Epithelial cell of prostate (primary cell): ENCODE results near the gene DEXI.

Source experiments
- DNase-seq: peaks from one replicate; pipeline ENCODE4 v3.0.0-alpha.2; 2011; ENCODE audit warnings: low read depth, low spot score
- H3K27ac ChIP-seq: fragments of 450-650 bp; 2 replicates; pipeline ENCODE4 v1.5.1; 2017; ENCODE audit warnings: mild to moderate bottlenecking

The DEXI gene

DNA sequence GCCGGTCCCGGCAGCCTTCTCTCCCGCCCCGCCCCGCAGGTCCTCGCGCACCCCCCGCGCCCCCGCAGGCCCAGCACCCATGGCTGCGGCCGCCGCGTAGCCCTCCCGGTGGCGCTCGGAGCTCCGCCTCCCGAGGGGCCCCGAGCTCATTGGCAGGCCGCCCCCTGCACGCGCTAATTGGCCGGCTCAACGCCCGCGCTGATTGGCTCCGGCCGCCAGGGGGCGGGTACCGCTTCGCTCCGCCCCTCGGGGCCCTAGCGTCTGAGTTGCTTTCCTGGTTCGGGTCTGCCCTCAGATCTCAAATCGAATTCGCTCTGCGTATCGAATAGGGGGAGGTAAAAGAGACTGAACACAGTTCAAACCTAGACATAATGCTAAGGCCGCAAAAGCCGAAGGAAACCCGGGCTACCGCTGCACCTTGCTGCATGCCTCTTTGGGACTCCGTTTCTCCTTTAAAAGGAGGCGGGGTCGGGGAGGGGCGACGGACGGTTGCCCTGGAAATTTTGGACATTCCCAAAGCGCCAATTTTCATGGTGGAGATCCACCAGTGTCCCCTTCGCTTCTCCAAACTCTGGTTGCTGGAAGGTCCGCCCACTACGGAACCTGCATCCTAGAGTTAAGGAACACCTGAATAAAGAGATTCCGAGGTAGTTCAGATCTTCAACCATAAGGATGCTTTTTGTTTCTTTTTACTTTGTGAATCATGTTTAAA is at the start of gene DEXI:
Gene DEXI, minus strand, starts transcription at position 117 of the 712 bp plus-strand sequence. CDS start 463 bp downstream, outside the sequence.
- H3K27ac ChIP-seq, result peak within 1 kb of the TSS; percentile 22

GRCh38 chr16:10990378-10990777 is 48.1 kb upstream of the DEXI start:
- no peak for DNase-seq
- no peak overlapping the region for H3K27ac ChIP-seq

More for the DNA sequence above, at the start of gene DEXI:
- DNase-seq, result no peak

- no peak for DNase-seq
- H3K27ac ChIP-seq, result no peak overlapping the region
These were observed 47.3 kb upstream of the DEXI start for GRCh38 chr16:10989559-10989958.

DNA sequence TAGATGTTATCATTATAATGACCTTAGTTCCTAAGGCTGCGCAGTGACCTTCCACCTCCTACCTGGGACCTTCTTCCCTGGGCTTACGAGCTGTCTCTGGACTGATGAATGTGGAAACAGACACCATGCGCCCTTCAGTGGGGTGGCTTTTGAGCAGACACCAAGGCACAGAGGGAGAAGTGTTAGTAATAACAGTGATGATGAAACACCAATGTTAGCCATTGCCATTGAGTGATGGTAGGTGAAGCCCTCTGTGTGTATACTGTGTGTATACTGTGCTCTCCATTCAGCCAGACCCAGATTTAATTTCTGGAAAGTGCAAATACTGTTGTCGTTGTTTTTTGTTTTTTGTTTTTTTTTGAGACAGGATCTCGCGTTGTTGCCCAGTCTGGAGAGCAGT is 46.6 kb upstream of the DEXI start:
- no peak for DNase-seq
- no peak overlapping the region for H3K27ac ChIP-seq

GRCh38 chr16:10988164-10988803 is 46.0 kb upstream of the DEXI start:
- DNase-seq, result no peak
- no peak overlapping the region for H3K27ac ChIP-seq

- H3K27ac ChIP-seq, result no peak overlapping the region
- DNase-seq, result no peak
These were observed 45.3 kb upstream of the DEXI start for GRCh38 chr16:10987361-10988163.

DNA sequence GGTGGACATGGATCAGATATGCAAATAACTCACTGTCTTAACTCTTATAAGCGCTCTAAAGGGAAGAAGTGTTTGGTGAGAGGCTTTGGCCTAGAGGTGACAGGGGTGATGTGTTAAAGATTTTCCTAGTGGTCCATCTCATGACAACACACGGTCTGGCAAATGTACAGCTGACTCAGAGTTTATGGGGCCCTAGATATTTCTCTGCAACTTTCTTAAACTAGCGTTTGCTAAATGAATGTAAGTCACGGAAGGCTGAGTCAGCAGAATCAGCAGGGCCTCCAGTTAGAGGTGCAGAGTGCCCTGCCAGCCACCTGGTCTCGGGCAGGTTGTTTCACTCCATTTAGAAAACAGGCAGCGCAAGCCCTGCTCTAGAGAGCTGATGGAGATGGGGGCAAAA is 42.2 kb upstream of the DEXI start:
- no peak for DNase-seq
- H3K27ac ChIP-seq, result no peak overlapping the region

DNA sequence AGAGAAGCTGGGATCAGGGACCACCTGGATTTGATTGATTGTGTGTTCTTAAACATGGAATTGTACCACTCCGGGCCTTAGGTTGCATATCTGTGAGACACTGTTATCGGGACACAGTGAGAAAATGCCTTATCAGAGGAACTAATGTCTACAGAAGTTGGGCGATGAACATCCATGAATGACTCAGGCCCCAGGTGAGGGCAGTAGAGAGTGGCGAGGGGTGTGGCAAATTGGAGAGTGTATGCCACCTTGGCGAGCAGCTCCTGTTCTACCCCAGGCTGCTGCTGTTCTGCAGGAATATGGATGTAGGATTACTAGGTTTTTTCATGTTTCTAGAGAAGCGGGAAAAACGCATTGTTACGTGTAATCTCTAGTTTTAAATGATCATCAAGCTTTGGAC is 40.9 kb upstream of the DEXI start:
- DNase-seq, result no peak
- H3K27ac ChIP-seq, result no peak overlapping the region

GRCh38 chr16:10982465-10983150 is 40.3 kb upstream of the DEXI start:
- no peak overlapping the region for H3K27ac ChIP-seq
- no peak for DNase-seq

DNA sequence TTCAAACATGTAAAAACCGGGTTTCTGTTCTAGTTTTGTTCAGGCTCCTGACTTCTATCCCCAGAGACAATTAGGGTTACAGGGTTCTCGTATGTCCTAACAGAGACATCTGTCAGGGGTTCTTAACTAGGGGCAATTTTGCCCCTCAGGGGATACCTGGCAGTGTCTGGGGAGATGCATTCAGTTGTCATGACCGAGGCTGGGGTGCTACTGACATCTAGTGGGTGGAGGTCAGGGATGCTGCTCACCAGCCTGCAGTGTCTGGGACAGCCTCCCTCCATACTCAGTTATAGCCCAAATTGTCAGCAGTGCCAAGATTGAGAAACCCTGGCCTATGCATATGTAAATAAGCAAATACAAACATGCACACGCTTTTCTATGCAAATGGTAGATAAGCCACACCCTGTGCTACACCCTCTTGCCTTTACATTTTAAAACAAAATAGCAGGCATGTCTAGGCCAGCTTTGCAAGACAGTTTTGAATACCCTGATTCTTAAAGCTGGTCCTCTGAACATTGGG is 39.5 kb upstream of the DEXI start:
- DNase-seq, result no peak
- no peak overlapping the region for H3K27ac ChIP-seq

GRCh38 chr16:10980813-10981212 is 38.5 kb upstream of the DEXI start:
- peak overlapping the region; percentile 54 for H3K27ac ChIP-seq
- DNase-seq, result no peak

DNA sequence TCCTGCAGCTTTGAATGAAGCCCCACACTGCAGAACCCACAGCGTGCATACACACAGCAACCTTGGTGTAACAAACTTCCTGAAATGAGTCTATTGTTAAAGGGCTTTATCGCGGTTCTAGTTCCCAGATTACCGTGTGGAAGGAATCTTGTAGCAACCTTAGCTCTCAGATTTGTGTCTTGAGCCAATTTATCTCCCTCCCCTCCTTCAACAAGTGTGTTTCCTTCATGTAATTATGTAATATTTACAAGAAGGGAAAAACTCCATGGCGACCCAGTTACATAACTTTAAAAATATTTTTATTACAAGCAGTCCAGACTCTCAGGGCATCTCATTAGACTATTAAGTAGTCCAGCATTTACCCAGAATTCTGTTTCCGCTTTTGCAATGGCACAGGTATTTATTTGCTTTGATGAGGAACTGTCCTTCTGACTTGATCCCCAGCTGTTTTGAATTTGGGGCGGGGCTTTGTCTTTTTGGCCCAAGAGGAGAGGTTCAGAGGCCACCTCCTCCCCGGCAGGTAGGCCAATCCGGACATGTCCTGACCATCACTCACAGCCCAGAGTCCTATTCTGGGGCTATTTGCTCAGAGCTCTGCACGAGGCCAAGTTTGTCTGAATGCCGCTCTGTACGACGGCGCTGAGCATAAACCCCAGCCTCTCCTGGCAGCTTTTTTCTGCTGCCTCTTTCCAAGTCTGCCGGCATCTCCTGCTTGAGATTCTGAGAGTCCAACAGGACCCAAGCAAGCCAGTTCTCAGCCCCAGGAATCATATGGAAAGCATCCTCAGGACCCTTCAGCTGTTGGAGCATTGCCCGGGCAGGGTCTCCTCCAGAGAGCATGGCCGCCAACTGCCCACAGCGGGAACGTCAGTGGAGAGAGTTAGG is 37.7 kb upstream of the DEXI start:
- peak; percentile 52 for DNase-seq
- H3K27ac ChIP-seq, result peak overlapping the region; percentile 54

DNA sequence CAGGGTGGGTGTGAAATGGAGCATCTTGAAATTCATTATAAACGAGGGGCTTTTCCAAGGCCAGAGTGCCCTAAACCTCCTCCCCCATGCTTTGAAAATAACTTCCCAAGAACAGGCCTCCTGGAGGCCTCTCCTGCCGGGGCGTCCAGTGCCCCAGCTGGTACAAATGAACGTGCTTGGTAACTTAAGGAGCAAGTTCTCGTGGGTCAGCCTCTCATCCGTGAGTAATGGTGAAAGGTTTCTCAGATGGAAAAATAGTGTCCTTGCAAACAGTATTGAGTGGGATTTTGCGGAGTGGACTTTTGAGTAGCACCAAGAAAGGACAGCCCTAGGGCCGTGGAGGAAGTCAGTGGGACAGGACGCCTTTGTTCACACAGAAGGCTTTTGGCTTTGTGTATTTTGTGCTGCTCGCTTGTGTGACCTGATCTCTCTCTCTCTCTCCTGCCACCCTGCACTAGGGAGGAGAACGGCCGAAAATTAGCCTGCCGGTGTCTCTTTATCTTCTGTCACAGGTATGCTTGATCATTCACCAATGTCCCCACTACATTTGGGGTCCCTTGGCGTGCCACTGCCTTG is 36.7 kb upstream of the DEXI start:
- no peak for DNase-seq
- H3K27ac ChIP-seq, result peak overlapping the region; percentile 54

DNA sequence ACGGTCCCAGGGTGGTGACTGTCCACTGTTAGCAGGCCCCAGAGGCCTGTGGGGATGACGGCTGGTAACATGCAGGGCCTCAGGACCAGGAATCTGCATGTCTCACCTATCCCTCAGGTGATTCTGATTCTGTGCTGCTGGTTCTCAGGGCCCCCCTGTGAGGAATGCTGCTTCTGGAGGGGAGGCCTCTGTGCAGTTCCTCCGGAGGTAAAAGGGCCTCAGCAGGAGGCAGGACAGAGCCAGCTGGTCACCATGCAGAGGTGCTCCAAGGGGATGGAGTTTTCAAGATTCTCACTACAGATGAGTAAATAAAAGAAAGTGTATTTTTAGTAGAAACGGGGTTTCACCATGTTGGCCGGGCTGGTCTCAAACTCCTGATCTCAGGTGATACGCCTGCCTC is 35.9 kb upstream of the DEXI start:
- no peak overlapping the region for H3K27ac ChIP-seq
- DNase-seq, result no peak

GRCh38 chr16:10976634-10977033 is 34.4 kb upstream of the DEXI start:
- H3K27ac ChIP-seq, result no peak overlapping the region
- no peak for DNase-seq

DNA sequence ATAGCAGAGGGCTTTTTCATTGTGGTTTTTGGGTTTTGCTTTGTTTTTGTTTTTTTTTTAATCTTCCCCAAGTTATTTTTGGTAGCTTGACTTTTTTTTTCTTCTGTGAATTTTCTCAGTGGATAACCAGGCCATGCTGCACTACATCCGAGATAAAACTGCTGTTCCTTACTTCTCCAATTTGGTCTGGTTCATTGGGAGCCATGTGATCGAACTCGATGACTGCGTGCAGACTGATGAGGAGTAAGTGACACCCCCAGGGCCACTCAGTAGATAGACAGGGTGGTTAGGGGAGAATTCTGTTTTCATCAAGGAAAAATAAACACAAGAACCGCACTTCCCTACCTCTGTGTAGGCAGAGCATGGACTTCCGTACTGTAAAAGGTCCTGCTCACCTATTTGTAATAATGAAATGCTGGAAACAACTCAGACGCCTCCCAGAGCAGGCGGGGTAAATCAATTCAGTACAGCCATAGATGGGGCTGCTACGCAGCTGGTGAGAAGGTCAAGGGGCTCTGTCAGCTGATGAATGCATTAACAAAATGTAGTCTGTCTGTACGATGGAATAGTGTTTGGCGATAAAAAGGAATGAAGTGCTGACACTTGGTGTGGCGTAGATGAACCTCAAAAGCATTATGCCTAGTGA is 30.7 kb upstream of the DEXI start:
- no peak overlapping the region for H3K27ac ChIP-seq
- DNase-seq, result no peak

DNA sequence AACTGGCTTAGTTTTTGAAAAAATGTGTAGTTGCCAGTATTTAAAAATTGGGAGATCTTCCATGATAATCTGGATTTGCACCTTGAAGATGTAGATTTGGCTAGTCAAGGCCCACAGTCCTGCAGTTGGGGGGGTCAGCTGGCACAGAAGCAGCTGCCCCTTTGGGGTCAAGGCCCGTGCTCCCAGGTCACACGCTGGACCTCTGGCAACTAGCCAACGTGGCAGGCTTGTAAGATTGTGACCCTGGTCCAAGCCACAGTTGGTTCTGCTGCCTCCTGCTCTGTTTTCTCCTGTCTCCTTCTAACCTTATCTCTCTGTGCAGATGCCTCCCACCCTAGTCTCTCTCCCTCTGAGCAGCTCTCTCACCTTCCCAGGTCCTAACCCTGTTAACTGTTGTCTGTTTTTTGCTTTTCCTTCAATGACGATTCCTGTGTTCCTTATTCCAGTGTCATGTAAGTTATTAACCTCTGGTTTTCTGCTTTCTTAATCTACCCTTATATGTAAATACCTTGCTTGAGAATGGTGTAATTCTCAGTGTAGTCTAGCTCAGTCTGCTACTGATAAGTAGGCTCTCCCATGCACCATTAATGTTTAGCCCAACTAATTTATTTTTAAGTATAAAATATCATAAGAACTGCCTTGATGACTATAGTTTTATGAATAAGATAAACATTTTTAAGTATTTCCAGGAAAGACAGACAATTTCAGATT is 30.0 kb upstream of the DEXI start:
- no peak for DNase-seq
- H3K27ac ChIP-seq, result no peak overlapping the region

GRCh38 chr16:10971560-10971961 is 29.3 kb upstream of the DEXI start:
- DNase-seq, result no peak
- H3K27ac ChIP-seq, result no peak overlapping the region
